ENCODE results near the gene OSBPL2.

DNA sequence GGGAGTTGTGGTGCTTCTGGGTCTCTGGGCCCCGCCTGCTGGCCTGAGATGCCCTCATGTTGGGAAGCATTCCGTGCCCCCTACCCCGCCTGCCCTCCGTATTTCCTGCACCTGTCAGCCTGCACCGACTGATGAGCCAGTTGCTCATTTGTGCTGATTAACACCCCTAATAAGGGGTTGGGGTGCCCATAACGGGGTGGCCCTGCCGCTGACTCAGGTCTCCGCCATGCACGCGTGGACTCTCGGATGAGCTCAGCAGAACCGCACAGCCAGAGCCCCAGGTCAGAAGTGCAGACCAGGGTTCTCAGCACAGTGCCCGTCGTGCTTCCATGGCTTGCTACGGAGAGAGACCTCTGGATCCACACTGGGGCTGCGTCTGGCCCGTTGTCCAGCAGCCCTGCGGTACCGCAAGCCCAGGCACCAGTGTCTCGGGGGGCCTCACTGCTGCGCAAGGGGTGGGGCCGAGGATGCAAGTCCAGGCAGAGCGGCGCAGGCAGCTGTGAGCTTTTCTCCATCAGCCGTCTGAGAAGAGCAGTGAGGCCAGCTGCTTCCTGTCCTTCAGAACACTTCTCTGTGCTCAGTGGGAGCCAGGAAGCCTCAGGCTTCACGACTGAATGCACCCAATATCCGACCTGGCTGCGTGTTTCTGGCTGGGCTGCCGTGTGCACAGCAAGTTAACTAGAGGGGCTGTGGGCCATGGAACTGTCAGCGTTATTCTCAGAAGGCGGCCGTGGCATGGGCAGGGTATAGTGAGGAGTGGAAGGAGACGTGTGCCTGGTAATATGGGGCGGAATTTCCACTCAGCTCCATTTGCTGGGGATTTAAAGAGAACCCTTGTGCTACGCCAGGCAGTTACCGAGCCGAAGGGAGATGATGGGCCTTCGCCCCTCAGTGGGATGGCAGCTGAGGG, 36.9 kb upstream of the OSBPL2 start:
- TF ChIP-seq ARID4B (CRISPR knock-in tag; IDR thresholded peaks at IDR 0.05; ENCODE audit: borderline replicate concordance) (no peak), PREB (CRISPR knock-in tag; IDR thresholded peaks at IDR 0.05; ENCODE audit: borderline replicate concordance) (no peak), CBFB (CRISPR knock-in tag; IDR thresholded peaks at IDR 0.05; ENCODE audit: low read depth) (no peak), NR2C2 (CRISPR knock-in tag; IDR thresholded peaks at IDR 0.05) (no peak), NR3C1 (CRISPR knock-in tag; conservative IDR thresholded peaks at IDR 0.05; ENCODE audit: low read depth) (no peak)

Data from WTC11 (cell line).